Stimulated activated CD4-positive, alpha-beta T cell treated with anti-CD3 and anti-CD28 coated beads, Interleukin-2, amount 100 ng/mL, for 48 hours (primary cell): ENCODE measurements around the gene COL6A2.
"Not testable (repeated sequence)": the region's sequence is repeated elsewhere in the genome, so short reads cannot be mapped to it uniquely, and the experiment has no call there.

Experiments
- DNase-seq, 2 donors: peaks; one replicate each; pipeline ENCODE4 v3.0.0-alpha.2; 2020

COL6A2 gene

GRCh38 chr21:46097336-46098293 is at the start of gene COL6A2:
COL6A2 (plus strand) TSS chr21:46098112.
- DNase-seq, result peak; percentile 21 to 56

- no peak for DNase-seq
Observed at GRCh38 chr21:46048926-46049889, 48.7 kb upstream of the COL6A2 start.

- DNase-seq, result no peak
Observed at GRCh38 chr21:46049890-46050667, 47.8 kb upstream of the COL6A2 start.

- DNase-seq, result no peak
Observed at GRCh38 chr21:46050668-46051378, 47.1 kb upstream of the COL6A2 start.

GRCh38 chr21:46051379-46051770 is 46.5 kb upstream of the COL6A2 start:
- no peak for DNase-seq

- DNase-seq, result no peak
Observed at GRCh38 chr21:46051821-46052675, 45.9 kb upstream of the COL6A2 start.

- DNase-seq, result peak; percentile 30 to 37
Observed at GRCh38 chr21:46052703-46053651, 44.9 kb upstream of the COL6A2 start.

GRCh38 chr21:46054031-46054430 is 43.9 kb upstream of the COL6A2 start:
- DNase-seq, result no peak

GRCh38 chr21:46054451-46054881 is 43.4 kb upstream of the COL6A2 start:
- DNase-seq, result no peak

- DNase-seq, result no peak
Observed at GRCh38 chr21:46055863-46056281, 42.0 kb upstream of the COL6A2 start.

GRCh38 chr21:46056450-46056903 is 41.4 kb upstream of the COL6A2 start:
- DNase-seq, result no peak

- no peak for DNase-seq
Observed at GRCh38 chr21:46057111-46057709, 40.7 kb upstream of the COL6A2 start.

- DNase-seq, result no peak
Observed at GRCh38 chr21:46057710-46058241, 40.1 kb upstream of the COL6A2 start.

GRCh38 chr21:46058431-46059145 is 39.3 kb upstream of the COL6A2 start:
- no peak for DNase-seq

GRCh38 chr21:46059195-46059594 is 38.7 kb upstream of the COL6A2 start:
- no peak for DNase-seq

GRCh38 chr21:46059711-46060455 is 38.0 kb upstream of the COL6A2 start:
- not testable (repeated sequence) for DNase-seq

- DNase-seq, result no peak
Observed at GRCh38 chr21:46060596-46061061, 37.3 kb upstream of the COL6A2 start.
